HG02588 (cell line): ENCODE results near the gene SEC24D.

ENCODE experiments used
- ATAC-seq: cut with Tn5 transposase; IDR thresholded peaks from one replicate; pipeline ENCODE4 v1.9.1; 2021; ENCODE audit warnings: mild to moderate bottlenecking, moderate library complexity; ENCODE audit not compliant: unreplicated experiment

Gene SEC24D

GRCh38 chr4:118723369-118723768 lies 112.6 kb downstream of the SEC24D start:
- no peak for ATAC-seq

GRCh38 chr4:118721752-118722151 lies 114.2 kb downstream of the SEC24D start:
- no peak for ATAC-seq

- ATAC-seq = no peak
Observed at GRCh38 chr4:118718511-118719170, 117.3 kb downstream of the SEC24D start.

- ATAC-seq = no peak
Observed at GRCh38 chr4:118716304-118716703, 119.6 kb downstream of the SEC24D start.

GRCh38 chr4:118714682-118715081 lies 121.2 kb downstream of the SEC24D start:
- no peak for ATAC-seq

- no peak for ATAC-seq
Observed at GRCh38 chr4:118712872-118713271, 123.1 kb downstream of the SEC24D start.

- no peak for ATAC-seq
Observed at GRCh38 chr4:118711052-118711451, 124.9 kb downstream of the SEC24D start.

GRCh38 chr4:118703118-118703517 lies 132.8 kb downstream of the SEC24D start:
- ATAC-seq = no peak

GRCh38 chr4:118684873-118685811 lies 150.8 kb downstream of the SEC24D start, which contains the start of gene METTL14:
Gene METTL14, plus strand, starts transcription at chr4:118685392. Its CDS starts 143 bp downstream, at chr4:118685535.
- peak; percentile 99 for ATAC-seq

- no peak for ATAC-seq
Observed at GRCh38 chr4:118683513-118683912, 152.4 kb downstream of the SEC24D start.

- no peak for ATAC-seq
Observed at GRCh38 chr4:118682928-118683327, 153.0 kb downstream of the SEC24D start.

- ATAC-seq = no peak
Observed at GRCh38 chr4:118680808-118681207, 155.1 kb downstream of the SEC24D start.

- no peak for ATAC-seq
Observed at GRCh38 chr4:118676128-118676527, 159.8 kb downstream of the SEC24D start.
